MG63 (cell line): ENCODE data around the gene UGT1A9. TPM values are rescaled to one million over a fixed set of nuclear protein-coding genes. Genes with fewer than 3 reads are reported as not detected.

ENCODE experiments used
- total RNA-seq: library from RNA; depleted of rRNA; stranded (reverse); fragments of >200 nt; shearing (Covaris generic); gene quantifications from 2 replicates; pipeline ENCODE4 v1.2.3, GENCODE V29; 2014; ENCODE audit warnings: low replicate concordance; rRNA removed

The UGT1A9 gene
- total RNA-seq, 1 experiment from 2014 or later: not detected

Other genes with a start within 250 kb of the UGT1A9 start
- gene USP40, start 105.1 kb upstream of the UGT1A9 start, total RNA-seq: 23.4 and 34.6 TPM in 2 replicates
- gene UGT1A8, start 54.3 kb upstream of the UGT1A9 start, total RNA-seq: 0.27 and 2.2 TPM in 2 replicates
- 0.27 and 0.33 TPM in 2 replicates for gene UGT1A10, start 35.5 kb upstream of the UGT1A9 start, total RNA-seq
- 0.10 TPM in 1 of 2 replicates, not detected in the other for gene UGT1A7, start 10.0 kb downstream of the UGT1A9 start, total RNA-seq
- 0.20 and 0.35 TPM in 2 replicates for gene UGT1A6, start 21.0 kb downstream of the UGT1A9 start, total RNA-seq
- gene UGT1A5, start 41.0 kb downstream of the UGT1A9 start, total RNA-seq: not detected in 2 replicates
- gene UGT1A4, start 46.8 kb downstream of the UGT1A9 start, total RNA-seq: not detected in 2 replicates
- gene UGT1A3, start 57.1 kb downstream of the UGT1A9 start, total RNA-seq: not detected in 2 replicates
- not detected in 2 replicates for gene UGT1A1, start 88.4 kb downstream of the UGT1A9 start, total RNA-seq
- not detected in 2 replicates for gene MROH2A, start 106.4 kb downstream of the UGT1A9 start, total RNA-seq
- 59.1 and 67.1 TPM in 2 replicates for gene HJURP, start 182.6 kb downstream of the UGT1A9 start, total RNA-seq
- gene TRPM8, start 245.5 kb downstream of the UGT1A9 start, total RNA-seq: not detected in 2 replicates